GM12878 (cell line): ENCODE results near the gene AVP. TPM values are rescaled to one million over a fixed set of nuclear protein-coding genes. Genes with fewer than 3 reads are reported as not detected.

ENCODE experiments used
- ATAC-seq: fragments of 200-7000 bp; cut with Tn5 transposase; 3 replicates; pipeline ENCODE4 v1.9.1; 2020; ENCODE audit warnings: mild to moderate bottlenecking, moderate library complexity
- BruUV-seq: library from RNA; stranded (reverse); fragments of 400-500 nt; replicated peaks from 2 replicates; lab custom pipeline; 2021; lab: Mats Ljungman, UMichigan
- CTCF ChIA-PET: fragments of 300-600 bp; sonication (Branson Sonifier 250); formaldehyde crosslinking; extraction: SDS; loops from one replicate; lab custom pipeline; 2021; ENCODE audit warnings: inconsistent platforms; lab: Yijun Ruan, JAX
- POLR2A ChIA-PET: fragments of 350-600 bp; formaldehyde crosslinking; extraction: SDS; loops from one replicate; lab custom pipeline; 2021; ENCODE audit warnings: inconsistent platforms; lab: Charles Lee
- RAD21 ChIA-PET: fragments of 300-600 bp; sonication (Branson Sonifier 250); formaldehyde crosslinking; loops from one replicate; lab custom pipeline; 2023; ENCODE audit warnings: antibody characterized with exemption; ENCODE audit not compliant: unreplicated experiment; lab: Charles Lee
- SMC1A ChIA-PET: fragments of 300-600 bp; sonication (Branson Sonifier 250); formaldehyde crosslinking; loops from one replicate; lab custom pipeline; 2023; ENCODE audit not compliant: unreplicated experiment, uncharacterized antibody; lab: Charles Lee
- DNase-seq: peaks from one replicate; pipeline ENCODE4 v3.0.0-alpha.2; 2011; ENCODE audit warnings: low read depth, low spot score
- FAIRE-seq: peaks from 3 replicates; lab custom pipeline; 2011; peaks lifted over from hg19 to GRCh38; lab: Jason Lieb, UNC
- H2AFZ ChIP-seq: 2 replicates; pipeline ENCODE4 v1.6.0; 2011; ENCODE audit warnings: low read depth, low read length, control low read depth; ENCODE audit not compliant: control insufficient read depth
- H3K27ac ChIP-seq: 2 replicates; pipeline ENCODE4 v1.5.1; 2011; ENCODE audit warnings: control low read depth; ENCODE audit not compliant: control insufficient read depth, insufficient read depth
- H3K27me3 ChIP-seq, 2 experiments: replicated peaks in 1 of 2; 2 replicates each; pipeline versions ENCODE4 v1.6.0 to v1.6.1; 2011; ENCODE audit warnings: low read length in 1 of 2; ENCODE audit not compliant: control insufficient read depth in 2 of 2, insufficient read depth in 2 of 2
- H3K36me3 ChIP-seq, 2 experiments: 2 replicates each; pipeline ENCODE4 v1.5.1; 2011; ENCODE audit warnings: low read length in 1 of 2; ENCODE audit not compliant: control insufficient read depth in 2 of 2, insufficient read depth in 2 of 2
- H3K4me1 ChIP-seq: 2 replicates; pipeline ENCODE4 v1.6.1; 2011; ENCODE audit warnings: mild to moderate bottlenecking, low read length, moderate library complexity, mixed read lengths; ENCODE audit not compliant: control insufficient read depth, insufficient read depth
- H3K4me2 ChIP-seq: 2 replicates; pipeline ENCODE4 v1.6.0; 2011; ENCODE audit warnings: control low read depth; ENCODE audit not compliant: control insufficient read depth, insufficient read depth
- H3K4me3 ChIP-seq: fragments of 200-600 bp; sonication (generic); 2 replicates; pipeline ENCODE4 v1.5.1; 2016
- H3K79me2 ChIP-seq: 2 replicates; pipeline ENCODE4 v1.6.0; 2011; ENCODE audit warnings: low read length; ENCODE audit not compliant: control insufficient read depth, insufficient read depth
- H3K9ac ChIP-seq: 2 replicates; pipeline ENCODE4 v1.8.0; 2011; ENCODE audit warnings: low read length, control low read depth, mixed read lengths; ENCODE audit not compliant: control insufficient read depth, insufficient read depth
- H3K9me3 ChIP-seq: replicated peaks from 3 replicates; pipeline ENCODE4 v1.5.1; 2011; ENCODE audit warnings: mild to moderate bottlenecking, low read length; ENCODE audit not compliant: control insufficient read depth, insufficient read depth
- H4K20me1 ChIP-seq: 2 replicates; pipeline ENCODE4 v1.6.0; 2011; ENCODE audit not compliant: control insufficient read depth, insufficient read depth
- ASH2L ChIP-seq: fragments of 300-600, 200-600 bp; sonication (generic); IDR thresholded peaks from 2 replicates; pipeline ENCODE4 v1.6.1; 2017; ENCODE audit warnings: low read depth, mild to moderate bottlenecking, borderline replicate concordance
- ATF7 ChIP-seq: fragments of 450-650 bp; IDR thresholded peaks from 2 replicates; pipeline ENCODE4 v1.6.1; 2016; ENCODE audit warnings: low read depth, mild to moderate bottlenecking
- CEBPB ChIP-seq, 2 experiments: fragments of 150-350 bp in 1 of 2; IDR thresholded peaks; 2 replicates each; pipeline ENCODE4 v1.6.1; 2012 to 2014; ENCODE audit warnings: low read depth in 2 of 2, low read length in 2 of 2, borderline replicate concordance in 1 of 2, inconsistent platforms in 1 of 2
- IKZF1 ChIP-seq: fragments of 450-650 bp; conservative IDR thresholded peaks from 2 replicates; pipeline ENCODE4 v1.6.1; 2017; ENCODE audit warnings: antibody characterized with exemption, mild to moderate bottlenecking
- IKZF2 ChIP-seq, 2 experiments: fragments of 450-650 bp; IDR thresholded peaks; 2 replicates each; pipeline ENCODE4 v1.6.1; 2017; ENCODE audit warnings: mild to moderate bottlenecking in 2 of 2, moderate library complexity in 2 of 2
- IRF5 ChIP-seq: fragments of 450-650 bp; IDR thresholded peaks from 2 replicates; pipeline ENCODE4 v1.6.1; 2017; ENCODE audit warnings: borderline replicate concordance
- JUND ChIP-seq: IDR thresholded peaks from 2 replicates; pipeline ENCODE4 v1.6.1; 2012; ENCODE audit warnings: low read depth, mild to moderate bottlenecking, low read length, improper control_type of control experiment, moderate library complexity
- KDM1A ChIP-seq: fragments of 200-600 bp; sonication (generic); IDR thresholded peaks from 2 replicates; pipeline ENCODE4 v1.6.1; 2016; ENCODE audit warnings: borderline replicate concordance
- POLR2A ChIP-seq: IDR thresholded peaks from 2 replicates; pipeline ENCODE4 v1.6.1; 2011; ENCODE audit warnings: low read depth, mild to moderate bottlenecking, low read length
- RAD51 ChIP-seq: fragments of 450-650 bp; IDR thresholded peaks from 2 replicates; pipeline ENCODE4 v1.6.1; 2016; ENCODE audit warnings: moderate library complexity, mild to moderate bottlenecking, inconsistent platforms
- SKIL ChIP-seq: fragments of 450-650 bp; IDR thresholded peaks from 2 replicates; pipeline ENCODE4 v1.6.1; 2017; ENCODE audit warnings: mild to moderate bottlenecking, low read depth, inconsistent platforms; ENCODE audit not compliant: poor library complexity, severe bottlenecking
- SP1 ChIP-seq: IDR thresholded peaks from one replicate; pipeline ENCODE4 v1.6.1; 2011; ENCODE audit warnings: low read depth, low read length
- SRF ChIP-seq, 2 experiments: IDR thresholded peaks; 2 replicates each; pipeline ENCODE4 v1.6.1; 2011; ENCODE audit warnings: low read depth in 2 of 2, low read length in 2 of 2, mild to moderate bottlenecking in 1 of 2, moderate library complexity in 1 of 2
- SUPT20H ChIP-seq: IDR thresholded peaks from 2 replicates; pipeline ENCODE4 v1.6.1; 2011; ENCODE audit warnings: low read depth, mild to moderate bottlenecking, low read length, moderate library complexity, borderline replicate concordance; ENCODE audit not compliant: control insufficient read depth
- WGBS: methylation state at CpG from one replicate; pipeline ENCODE4 v1.1.6; 2016; ENCODE audit warnings: low lambda C conversion rate; ENCODE audit not compliant: insufficient replicate concordance, insufficient coverage; ENCODE audit errors: missing lambda C conversion rate; 5-methylcytosine and 5-hydroxymethylcytosine counted together
- in situ Hi-C: fragments of 300-500 bp; cut with MboI; formaldehyde crosslinking; loops from 9 replicates; pipeline ENCODE4 v1.14.3; 2018; ENCODE audit warnings: mixed read lengths
- intact Hi-C: fragments of 100-400 bp; cut with micrococcal nuclease; formaldehyde crosslinking; loops from one replicate; pipeline ENCODE4 v1.14.2; 2022; ENCODE audit not compliant: unreplicated experiment
- polyA plus RNA-seq, 11 experiments: library from polyadenylated mRNA; depleted of rRNA in 4 of 11; unstranded in 6 of 11; stranded (reverse) in 5 of 11; fragments of >200 nt; fragmentation: Nextera tagmentation in 4 of 11; fragmentation: Illumina TruSeq in 1 of 11; extraction: Ambion mirVana in 4 of 11; extraction: Trizol in 1 of 11; gene quantifications; 1 replicate in 1 of 11; 2 replicates in 10 of 11; pipeline versions ENCODE4 v1.2.1 to v1.2.3, GENCODE V29; 2011 to 2016; ENCODE audit warnings: inconsistent platforms in 2 of 11, missing spikeins in 2 of 11, low read depth in 1 of 11
- total RNA-seq, 4 experiments: library from RNA; depleted of rRNA in 3 of 4; stranded (reverse); fragments of >200 nt in 3 of 4; fragmentation: Illumina TruSeq in 1 of 4; extraction: Trizol in 1 of 4; gene quantifications; 2 replicates each; pipeline versions ENCODE4 v1.2.1 to v1.2.3, GENCODE V29; 2013 to 2021
- TF ChIP-seq, protein P1 (sequence below): fragments of 450-650 bp; IDR thresholded peaks from 2 replicates; pipeline ENCODE4 v1.6.1; 2016; ENCODE audit warnings: mild to moderate bottlenecking
- TF ChIP-seq, protein P2 (sequence below): IDR thresholded peaks from 2 replicates; pipeline ENCODE4 v1.6.1; 2012; ENCODE audit warnings: low read depth, low read length, improper control_type of control experiment

Gene AVP
- total and polyA plus RNA-seq, 10 of the 15 experiments (the other 5 are each of a cell fraction or from before 2014, with no cell fraction given) = not detected

- TF ChIP-seq JUND (no peak), IKZF1 (no peak), RAD51 (no peak)
- TF ChIP-seq, all 136 proteins: peak for 0
These were observed 21.7 kb upstream of the AVP start (continued) for GRCh38 chr20:3106185-3106584.

GRCh38 chr20:3105256-3106137, 21.0 kb upstream of the AVP start:
- H2AFZ ChIP-seq = no peak overlapping the region
- H4K20me1 ChIP-seq = no peaks in the 10 kb centered on the region
- intact Hi-C loops = no loop called here
- ChIA-PET RAD21 (no interaction called here), CTCF (no interaction called here), SMC1A (no interaction called here), POLR2A (no interaction called here)
- H3K36me3 ChIP-seq = no peaks in the 10 kb centered on the region; a peak in 1 of 4 replicates
- no peaks in the 10 kb centered on the region for H3K9me3 ChIP-seq
- in situ Hi-C loops = no loop called here
- peaks cover 3% of the 10 kb centered on the region for H3K4me1 ChIP-seq
- no peak for FAIRE-seq
- 90% methylated on average over 18 of the region's 18 CpGs for WGBS
- no peak overlapping the region for H3K4me2 ChIP-seq
- no peaks in the 10 kb centered on the region for H3K79me2 ChIP-seq
- H3K27ac ChIP-seq = no peak overlapping the region
- no peak overlapping the region for H3K9ac ChIP-seq
- no peaks in the 10 kb centered on the region for H3K27me3 ChIP-seq
- no peak for ATAC-seq
- no peak for DNase-seq
- no TSS peak for BruUV-seq
- H3K4me3 ChIP-seq = no peak overlapping the region
- TF ChIP-seq SKIL = no peak
- TF ChIP-seq, protein P1, sequence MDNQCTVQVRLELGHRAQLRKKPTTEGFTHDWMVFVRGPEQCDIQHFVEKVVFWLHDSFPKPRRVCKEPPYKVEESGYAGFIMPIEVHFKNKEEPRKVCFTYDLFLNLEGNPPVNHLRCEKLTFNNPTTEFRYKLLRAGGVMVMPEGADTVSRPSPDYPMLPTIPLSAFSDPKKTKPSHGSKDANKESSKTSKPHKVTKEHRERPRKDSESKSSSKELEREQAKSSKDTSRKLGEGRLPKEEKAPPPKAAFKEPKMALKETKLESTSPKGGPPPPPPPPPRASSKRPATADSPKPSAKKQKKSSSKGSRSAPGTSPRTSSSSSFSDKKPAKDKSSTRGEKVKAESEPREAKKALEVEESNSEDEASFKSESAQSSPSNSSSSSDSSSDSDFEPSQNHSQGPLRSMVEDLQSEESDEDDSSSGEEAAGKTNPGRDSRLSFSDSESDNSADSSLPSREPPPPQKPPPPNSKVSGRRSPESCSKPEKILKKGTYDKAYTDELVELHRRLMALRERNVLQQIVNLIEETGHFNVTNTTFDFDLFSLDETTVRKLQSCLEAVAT = no peak
- no peak for TF ChIP-seq SUPT20H
- TF ChIP-seq IKZF2 (IDR thresholded peaks at IDR 0.05) = no peak
- TF ChIP-seq, protein P2, sequence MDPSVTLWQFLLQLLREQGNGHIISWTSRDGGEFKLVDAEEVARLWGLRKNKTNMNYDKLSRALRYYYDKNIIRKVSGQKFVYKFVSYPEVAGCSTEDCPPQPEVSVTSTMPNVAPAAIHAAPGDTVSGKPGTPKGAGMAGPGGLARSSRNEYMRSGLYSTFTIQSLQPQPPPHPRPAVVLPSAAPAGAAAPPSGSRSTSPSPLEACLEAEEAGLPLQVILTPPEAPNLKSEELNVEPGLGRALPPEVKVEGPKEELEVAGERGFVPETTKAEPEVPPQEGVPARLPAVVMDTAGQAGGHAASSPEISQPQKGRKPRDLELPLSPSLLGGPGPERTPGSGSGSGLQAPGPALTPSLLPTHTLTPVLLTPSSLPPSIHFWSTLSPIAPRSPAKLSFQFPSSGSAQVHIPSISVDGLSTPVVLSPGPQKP = no peak
- TF ChIP-seq SRF (IDR thresholded peaks at IDR 0.05; ENCODE audit: low read depth in 2 of 2, low read length in 2 of 2) = no peak
- TF ChIP-seq KDM1A = no peak
- no peak for TF ChIP-seq ASH2L
- no peak for TF ChIP-seq JUND
- no peak for TF ChIP-seq CEBPB (IDR thresholded peaks at IDR 0.05; ENCODE audit: borderline replicate concordance in 1 of 2, low read depth in 2 of 2, low read length in 2 of 2)
- no peak for TF ChIP-seq SP1
- TF ChIP-seq ATF7 = no peak
- TF ChIP-seq POLR2A = no peak
- no peak for TF ChIP-seq IRF5
